HepG2 (cell line): Measurements from ENCODE around the gene RSPH4A. TPM values are rescaled to one million over a fixed set of nuclear protein-coding genes. Genes with fewer than 3 reads are reported as not detected.

Source experiments
- ATAC-seq: fragments of 200-7000 bp; cut with Tn5 transposase; 3 replicates; pipeline ENCODE4 v1.9.1; 2020; ENCODE audit warnings: mild to moderate bottlenecking, moderate library complexity
- BruUV-seq: library from RNA; stranded (reverse); fragments of 400-500 nt; replicated peaks from 2 replicates; lab custom pipeline; 2021; lab: Mats Ljungman, UMichigan
- CTCF ChIA-PET: fragments of 300-600 bp; formaldehyde crosslinking; extraction: SDS; loops from one replicate; lab custom pipeline; 2021; ENCODE audit warnings: low total read pairs, inconsistent platforms, low intra/inter-chr PET ratio; lab: Yijun Ruan, JAX
- POLR2A ChIA-PET: fragments of 350-600 bp; sonication (Branson Sonifier 250); formaldehyde crosslinking; loops from one replicate; lab custom pipeline; 2020; ENCODE audit warnings: antibody characterized with exemption, inconsistent platforms; lab: Yijun Ruan, JAX
- DNase-seq: peaks from one replicate; pipeline ENCODE4 v3.0.0-alpha.2; 2015; ENCODE audit warnings: low spot score
- FAIRE-seq: peaks from 3 replicates; lab custom pipeline; 2011; peaks lifted over from hg19 to GRCh38; lab: Jason Lieb, UNC
- H2AFZ ChIP-seq: one replicate; pipeline ENCODE4 v1.6.1; 2011; ENCODE audit warnings: low read length, inconsistent platforms
- H3K27ac ChIP-seq: fragments of 300-600 bp; 3 replicates; pipeline ENCODE4 v1.8.0; 2011; ENCODE audit warnings: mixed run types, mild to moderate bottlenecking, mixed read lengths, low read length, inconsistent platforms; ENCODE audit not compliant: insufficient read depth; ENCODE audit errors: extremely low read length
- H3K27me3 ChIP-seq, 2 experiments: fragments of 200-600 bp in 1 of 2; 2 replicates in 1 of 2; 3 replicates in 1 of 2; pipeline versions ENCODE4 v1.6.0 to v1.8.0; 2011; ENCODE audit warnings: low read length in 2 of 2, mild to moderate bottlenecking in 2 of 2, moderate library complexity in 2 of 2, inconsistent platforms in 1 of 2; ENCODE audit not compliant: insufficient read depth in 2 of 2, control insufficient read depth in 1 of 2
- H3K36me3 ChIP-seq, 2 experiments: fragments of 200-600 bp in 1 of 2; replicated peaks in 1 of 2; 2 replicates in 1 of 2; 3 replicates in 1 of 2; pipeline versions ENCODE4 v1.5.1 to v1.8.0; 2011; ENCODE audit warnings: low read length in 2 of 2, inconsistent platforms in 1 of 2; ENCODE audit not compliant: insufficient read depth in 2 of 2, control insufficient read depth in 1 of 2
- H3K4me1 ChIP-seq: 2 replicates; pipeline ENCODE4 v1.5.1; 2012; ENCODE audit warnings: low read length, inconsistent platforms; ENCODE audit not compliant: insufficient read depth
- H3K4me2 ChIP-seq: 2 replicates; pipeline ENCODE4 v1.6.0; 2011; ENCODE audit warnings: low read depth, low read length, inconsistent platforms
- H3K4me3 ChIP-seq, 3 experiments: fragments of 200-600 bp in 1 of 3; sonication (generic), shearing (Covaris generic) in 1 of 3; replicated peaks in 1 of 3; 2 replicates each; pipeline ENCODE4 v1.5.1; 2011 to 2016; ENCODE audit warnings: low read length in 3 of 3, inconsistent platforms in 2 of 3, low read depth in 2 of 3, mild to moderate bottlenecking in 2 of 3, control low read depth in 1 of 3, mixed read lengths in 1 of 3; ENCODE audit not compliant: insufficient read depth in 1 of 3
- H3K79me2 ChIP-seq: one replicate; pipeline ENCODE4 v1.6.1; 2011; ENCODE audit warnings: low read length, inconsistent platforms; ENCODE audit not compliant: insufficient read depth
- H3K9ac ChIP-seq: 2 replicates; pipeline ENCODE4 v1.6.0; 2011; ENCODE audit warnings: mild to moderate bottlenecking, low read depth, low read length, inconsistent platforms; ENCODE audit not compliant: insufficient read depth
- H3K9me3 ChIP-seq: 2 replicates; pipeline ENCODE4 v1.5.1; 2012; ENCODE audit warnings: mild to moderate bottlenecking, low read length
- H4K20me1 ChIP-seq: 2 replicates; pipeline ENCODE4 v1.6.0; 2011; ENCODE audit warnings: inconsistent platforms, mild to moderate bottlenecking, low read length, moderate library complexity; ENCODE audit not compliant: insufficient read depth
- HNRNPL ChIP-seq: fragments of 200-400 bp; formaldehyde crosslinking; IDR thresholded peaks from 2 replicates; pipeline ENCODE4 v1.6.1; 2017; ENCODE audit warnings: mild to moderate bottlenecking, low read depth, low read length
- KAT2B ChIP-seq: fragments of 150-350 bp; IDR thresholded peaks from 2 replicates; pipeline ENCODE4 v1.6.1; 2014; ENCODE audit warnings: low read depth, low read length, borderline replicate concordance
- NCOA2 ChIP-seq: sonication (generic); formaldehyde crosslinking; IDR thresholded peaks from 2 replicates; pipeline ENCODE4 v1.8.0; 2022; ENCODE audit warnings: inconsistent platforms
- SMARCC2 ChIP-seq: fragments of 450-650 bp; IDR thresholded peaks from 2 replicates; pipeline ENCODE4 v1.6.1; 2017; ENCODE audit warnings: antibody characterized with exemption, mild to moderate bottlenecking
- TRIM24 ChIP-seq: sonication (generic); formaldehyde crosslinking; IDR thresholded peaks from 2 replicates; pipeline ENCODE4 v1.8.0; 2022; ENCODE audit warnings: mild to moderate bottlenecking, missing genetic modification reagents
- ZNF431 ChIP-seq: sonication (generic); formaldehyde crosslinking; IDR thresholded peaks from 2 replicates; pipeline ENCODE4 v1.9.0; 2022; ENCODE audit warnings: missing genetic modification reagents, low read depth, mild to moderate bottlenecking, borderline replicate concordance
- ZNF503 ChIP-seq: sonication (generic); formaldehyde crosslinking; IDR thresholded peaks from 2 replicates; pipeline ENCODE4 v1.4.0; 2020; ENCODE audit warnings: missing genetic modification reagents
- ZNF552 ChIP-seq: sonication (generic); formaldehyde crosslinking; IDR thresholded peaks from 2 replicates; pipeline ENCODE4 v1.9.0; 2022; ENCODE audit warnings: missing genetic modification reagents, mild to moderate bottlenecking, borderline replicate concordance
- WGBS: methylation state at CpG from one replicate; pipeline ENCODE4 v1.1.6; 2017; ENCODE audit warnings: low lambda C conversion rate; 5-methylcytosine and 5-hydroxymethylcytosine counted together
- in situ Hi-C: cut with HindIII; loops from 2 replicates; pipeline ENCODE4 v1.10.0; 2017; ENCODE audit warnings: low pct_unique_long_range_greater_than_20kb; ENCODE audit not compliant: extremely low pct_ligation_motif_present
- intact Hi-C: fragments of 100-400 bp; cut with micrococcal nuclease; formaldehyde crosslinking; loops from one replicate; pipeline ENCODE4 v1.10.0; 2022; ENCODE audit not compliant: unreplicated experiment
- polyA plus RNA-seq, 8 experiments: library from polyadenylated mRNA; depleted of rRNA in 3 of 8; stranded (reverse) in 7 of 8; unstranded in 1 of 8; fragments of >200 nt; fragmentation: Illumina TruSeq in 4 of 8; extraction: Trizol in 4 of 8; gene quantifications; 2 replicates each; pipeline versions ENCODE4 v1.2.1 to v1.2.3, GENCODE V29; 2011 to 2016; ENCODE audit warnings: low read depth in 4 of 8, missing spikeins in 1 of 8, mixed read lengths in 1 of 8; ENCODE audit not compliant: insufficient read depth in 1 of 8
- total RNA-seq, 5 experiments: library from RNA; depleted of rRNA; stranded (reverse); fragments of >200 nt; fragmentation: Illumina TruSeq; extraction: Trizol; gene quantifications; 2 replicates each; pipeline ENCODE4 v1.2.3, GENCODE V29; 2016; ENCODE audit warnings: low read depth in 1 of 5
- TF ChIP-seq, protein P1 (sequence below), 2 experiments: IDR thresholded peaks; 2 replicates each; pipeline ENCODE4 v1.6.1; 2011 to 2012; ENCODE audit warnings: low read length in 2 of 2, borderline replicate concordance in 1 of 2, low read depth in 1 of 2, mild to moderate bottlenecking in 1 of 2, moderate library complexity in 1 of 2
- TF ChIP-seq, protein P2 (sequence below): sonication (generic); formaldehyde crosslinking; IDR thresholded peaks from 2 replicates; pipeline ENCODE4 v1.8.0; 2023; ENCODE audit warnings: mild to moderate bottlenecking, missing genetic modification reagents
- TF ChIP-seq, protein P3 (sequence below): IDR thresholded peaks from 2 replicates; pipeline ENCODE4 v1.6.1; 2016; ENCODE audit warnings: control low read depth

RSPH4A gene
- total and polyA plus RNA-seq, 2 of the 13 experiments (the other 11 are each of a cell fraction or from before 2014, with no cell fraction given), result 0.24 to 0.40 TPM

- no peak overlapping the region for H3K9ac ChIP-seq
- no peak for DNase-seq
- no peak for ATAC-seq
- no peaks in the 10 kb centered on the region for H3K79me2 ChIP-seq
- in situ Hi-C loops, result no loop called here
- peaks cover 26% of the 10 kb centered on the region for H3K4me1 ChIP-seq
- no peaks in the 10 kb centered on the region for H3K36me3 ChIP-seq
- TF ChIP-seq SMARCC2, result no peak
- TF ChIP-seq NCOA2 (CRISPR knock-in tag), result no peak
- TF ChIP-seq, protein P1, sequence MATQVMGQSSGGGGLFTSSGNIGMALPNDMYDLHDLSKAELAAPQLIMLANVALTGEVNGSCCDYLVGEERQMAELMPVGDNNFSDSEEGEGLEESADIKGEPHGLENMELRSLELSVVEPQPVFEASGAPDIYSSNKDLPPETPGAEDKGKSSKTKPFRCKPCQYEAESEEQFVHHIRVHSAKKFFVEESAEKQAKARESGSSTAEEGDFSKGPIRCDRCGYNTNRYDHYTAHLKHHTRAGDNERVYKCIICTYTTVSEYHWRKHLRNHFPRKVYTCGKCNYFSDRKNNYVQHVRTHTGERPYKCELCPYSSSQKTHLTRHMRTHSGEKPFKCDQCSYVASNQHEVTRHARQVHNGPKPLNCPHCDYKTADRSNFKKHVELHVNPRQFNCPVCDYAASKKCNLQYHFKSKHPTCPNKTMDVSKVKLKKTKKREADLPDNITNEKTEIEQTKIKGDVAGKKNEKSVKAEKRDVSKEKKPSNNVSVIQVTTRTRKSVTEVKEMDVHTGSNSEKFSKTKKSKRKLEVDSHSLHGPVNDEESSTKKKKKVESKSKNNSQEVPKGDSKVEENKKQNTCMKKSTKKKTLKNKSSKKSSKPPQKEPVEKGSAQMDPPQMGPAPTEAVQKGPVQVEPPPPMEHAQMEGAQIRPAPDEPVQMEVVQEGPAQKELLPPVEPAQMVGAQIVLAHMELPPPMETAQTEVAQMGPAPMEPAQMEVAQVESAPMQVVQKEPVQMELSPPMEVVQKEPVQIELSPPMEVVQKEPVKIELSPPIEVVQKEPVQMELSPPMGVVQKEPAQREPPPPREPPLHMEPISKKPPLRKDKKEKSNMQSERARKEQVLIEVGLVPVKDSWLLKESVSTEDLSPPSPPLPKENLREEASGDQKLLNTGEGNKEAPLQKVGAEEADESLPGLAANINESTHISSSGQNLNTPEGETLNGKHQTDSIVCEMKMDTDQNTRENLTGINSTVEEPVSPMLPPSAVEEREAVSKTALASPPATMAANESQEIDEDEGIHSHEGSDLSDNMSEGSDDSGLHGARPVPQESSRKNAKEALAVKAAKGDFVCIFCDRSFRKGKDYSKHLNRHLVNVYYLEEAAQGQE (IDR thresholded peaks at IDR 0.05; ENCODE audit: borderline replicate concordance in 1 of 2, low read depth in 1 of 2, low read length in 2 of 2), result no peak
- TF ChIP-seq TRIM24 (CRISPR knock-in tag), result no peak
- TF ChIP-seq, all 625 proteins: peak for 0
- Histone ChIP-seq H2AFZ (no peak overlapping the region), H4K20me1 (no peaks in the 10 kb centered on the region), H3K4me2 (no peak overlapping the region), H3K27me3 (no peaks in the 10 kb centered on the region), H3K9me3 (no peaks in the 10 kb centered on the region), H3K27ac (no peak overlapping the region), H3K4me3 (no peak overlapping the region)
- intact Hi-C loops, result no loop called here
- no peak for FAIRE-seq
- ChIA-PET CTCF (no interaction called here), POLR2A (no interaction called here)
- BruUV-seq, result no TSS peak
- 97% methylated on average over 3 of the region's 3 CpGs for WGBS
Measured at GRCh38 chr6:116625872-116626271, 9.6 kb downstream of the RSPH4A start.

GRCh38 chr6:116629563-116629981 is 13.3 kb downstream of the RSPH4A start:
- H3K27me3 ChIP-seq, result no peaks in the 10 kb centered on the region
- H3K4me2 ChIP-seq, result no peak overlapping the region
- H3K27ac ChIP-seq, result no peak overlapping the region
- peaks cover 2% of the 10 kb centered on the region in 2 experiments; a peak in 3 of 5 replicates for H3K36me3 ChIP-seq
- H3K9me3 ChIP-seq, result no peaks in the 10 kb centered on the region
- ChIA-PET CTCF (no interaction called here), POLR2A (interaction anchor here (2.5 kb wide), 1 partner anchor 58 kb away, joined by 14 read pairs; the partner anchor contains the start of gene RWDD1)
- intact Hi-C loops (no loop called here), in situ Hi-C loops (no loop called here)
- ATAC-seq (no peak), FAIRE-seq (no peak), DNase-seq (no peak)
- peaks cover 55% of the 10 kb centered on the region for H3K4me1 ChIP-seq
- H3K79me2 ChIP-seq, result no peaks in the 10 kb centered on the region
- no TSS peak for BruUV-seq
- WGBS, result 89% methylated on average over 5 of the region's 5 CpGs
- H4K20me1 ChIP-seq, result no peaks in the 10 kb centered on the region
- no peak overlapping the region for H3K9ac ChIP-seq
- H2AFZ ChIP-seq, result no peak overlapping the region
- H3K4me3 ChIP-seq, result no peak overlapping the region
- no peak for TF ChIP-seq ZNF431 (CRISPR knock-in tag)
- TF ChIP-seq, protein P2, sequence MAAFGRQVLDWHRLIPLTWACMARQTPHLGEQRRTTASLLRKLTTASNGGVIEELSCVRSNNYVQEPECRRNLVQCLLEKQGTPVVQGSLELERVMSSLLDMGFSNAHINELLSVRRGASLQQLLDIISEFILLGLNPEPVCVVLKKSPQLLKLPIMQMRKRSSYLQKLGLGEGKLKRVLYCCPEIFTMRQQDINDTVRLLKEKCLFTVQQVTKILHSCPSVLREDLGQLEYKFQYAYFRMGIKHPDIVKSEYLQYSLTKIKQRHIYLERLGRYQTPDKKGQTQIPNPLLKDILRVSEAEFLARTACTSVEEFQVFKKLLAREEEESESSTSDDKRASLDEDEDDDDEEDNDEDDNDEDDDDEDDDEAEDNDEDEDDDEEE (CRISPR knock-in tag), result no peak
- no peak for TF ChIP-seq ZNF503
- no peak for TF ChIP-seq HNRNPL
- TF ChIP-seq, protein P3, sequence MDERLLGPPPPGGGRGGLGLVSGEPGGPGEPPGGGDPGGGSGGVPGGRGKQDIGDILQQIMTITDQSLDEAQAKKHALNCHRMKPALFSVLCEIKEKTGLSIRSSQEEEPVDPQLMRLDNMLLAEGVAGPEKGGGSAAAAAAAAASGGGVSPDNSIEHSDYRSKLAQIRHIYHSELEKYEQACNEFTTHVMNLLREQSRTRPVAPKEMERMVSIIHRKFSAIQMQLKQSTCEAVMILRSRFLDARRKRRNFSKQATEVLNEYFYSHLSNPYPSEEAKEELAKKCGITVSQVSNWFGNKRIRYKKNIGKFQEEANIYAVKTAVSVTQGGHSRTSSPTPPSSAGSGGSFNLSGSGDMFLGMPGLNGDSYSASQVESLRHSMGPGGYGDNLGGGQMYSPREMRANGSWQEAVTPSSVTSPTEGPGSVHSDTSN, result no peak
- no peak for TF ChIP-seq ZNF552
- no peak for TF ChIP-seq KAT2B
